ENCODE measurements around the gene NBEA.

Gene NBEA

DNA sequence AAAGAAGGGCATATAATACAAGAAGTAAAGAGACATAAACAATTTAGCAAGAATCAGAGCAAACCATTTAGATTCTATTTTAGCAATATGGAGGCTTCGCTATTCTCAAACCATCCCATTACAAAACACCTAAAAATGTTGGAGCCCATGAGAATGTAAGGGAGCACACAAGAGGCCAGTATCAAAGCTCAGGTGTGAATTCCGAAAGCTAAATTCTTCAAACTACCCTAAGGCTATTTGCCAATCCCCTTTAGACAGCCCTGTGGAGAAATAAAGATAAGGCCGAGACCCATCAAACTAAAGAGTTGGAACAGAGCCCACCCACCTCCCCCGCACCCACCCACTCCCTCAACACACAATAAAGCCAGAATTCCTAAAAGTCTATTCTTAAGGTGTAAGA, 745.3 kb downstream of the NBEA start:
- H3K4me3 ChIP-seq (ENCODE audit: low read depth, low read length), result no peak overlapping the region
- TF ChIP-seq, protein P1, sequence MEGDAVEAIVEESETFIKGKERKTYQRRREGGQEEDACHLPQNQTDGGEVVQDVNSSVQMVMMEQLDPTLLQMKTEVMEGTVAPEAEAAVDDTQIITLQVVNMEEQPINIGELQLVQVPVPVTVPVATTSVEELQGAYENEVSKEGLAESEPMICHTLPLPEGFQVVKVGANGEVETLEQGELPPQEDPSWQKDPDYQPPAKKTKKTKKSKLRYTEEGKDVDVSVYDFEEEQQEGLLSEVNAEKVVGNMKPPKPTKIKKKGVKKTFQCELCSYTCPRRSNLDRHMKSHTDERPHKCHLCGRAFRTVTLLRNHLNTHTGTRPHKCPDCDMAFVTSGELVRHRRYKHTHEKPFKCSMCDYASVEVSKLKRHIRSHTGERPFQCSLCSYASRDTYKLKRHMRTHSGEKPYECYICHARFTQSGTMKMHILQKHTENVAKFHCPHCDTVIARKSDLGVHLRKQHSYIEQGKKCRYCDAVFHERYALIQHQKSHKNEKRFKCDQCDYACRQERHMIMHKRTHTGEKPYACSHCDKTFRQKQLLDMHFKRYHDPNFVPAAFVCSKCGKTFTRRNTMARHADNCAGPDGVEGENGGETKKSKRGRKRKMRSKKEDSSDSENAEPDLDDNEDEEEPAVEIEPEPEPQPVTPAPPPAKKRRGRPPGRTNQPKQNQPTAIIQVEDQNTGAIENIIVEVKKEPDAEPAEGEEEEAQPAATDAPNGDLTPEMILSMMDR (IDR thresholded peaks at IDR 0.05; ENCODE audit: low read depth, low read length, missing control alignments), result no peak

DNA sequence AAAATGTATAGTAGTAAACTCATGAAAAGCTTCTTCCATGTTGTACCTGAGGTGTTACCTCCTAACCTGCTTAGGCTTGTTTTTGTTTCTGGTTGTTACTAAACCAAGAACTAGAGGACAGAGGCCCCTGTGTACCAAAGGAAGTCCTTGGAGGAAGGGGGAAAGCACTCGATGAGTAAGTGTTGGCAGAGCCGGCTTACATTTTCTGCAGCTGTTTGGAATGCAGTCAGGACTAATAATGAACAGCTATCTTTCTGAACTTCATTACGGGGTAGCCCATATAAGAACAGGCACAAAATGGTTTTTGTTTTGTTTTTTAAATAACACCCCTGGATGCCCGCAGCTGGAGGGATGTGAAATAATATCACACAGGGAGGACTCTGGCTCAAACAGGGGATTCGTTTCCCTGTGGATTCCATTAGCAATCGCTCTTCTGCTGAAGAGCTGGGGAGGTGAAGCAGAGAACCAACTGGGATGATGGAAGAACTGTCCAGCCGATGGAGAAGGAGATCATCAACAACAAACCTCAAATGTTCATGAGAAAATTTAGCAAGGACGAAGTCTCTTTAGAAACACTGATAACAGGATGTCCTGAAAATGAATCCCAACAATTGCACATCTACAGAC, 748.6 kb downstream of the NBEA start:
- H3K4me3 ChIP-seq (ENCODE audit: low read depth, low read length), result no peak overlapping the region
- DNase-seq (ENCODE audit: low read depth), result no peak
- TF ChIP-seq, protein P1 (IDR thresholded peaks at IDR 0.05; ENCODE audit: low read depth, low read length, missing control alignments), result no peak

More for the DNA sequence above, 745.3 kb downstream of the NBEA start:
- no peak for DNase-seq (ENCODE audit: low read depth)

DNA sequence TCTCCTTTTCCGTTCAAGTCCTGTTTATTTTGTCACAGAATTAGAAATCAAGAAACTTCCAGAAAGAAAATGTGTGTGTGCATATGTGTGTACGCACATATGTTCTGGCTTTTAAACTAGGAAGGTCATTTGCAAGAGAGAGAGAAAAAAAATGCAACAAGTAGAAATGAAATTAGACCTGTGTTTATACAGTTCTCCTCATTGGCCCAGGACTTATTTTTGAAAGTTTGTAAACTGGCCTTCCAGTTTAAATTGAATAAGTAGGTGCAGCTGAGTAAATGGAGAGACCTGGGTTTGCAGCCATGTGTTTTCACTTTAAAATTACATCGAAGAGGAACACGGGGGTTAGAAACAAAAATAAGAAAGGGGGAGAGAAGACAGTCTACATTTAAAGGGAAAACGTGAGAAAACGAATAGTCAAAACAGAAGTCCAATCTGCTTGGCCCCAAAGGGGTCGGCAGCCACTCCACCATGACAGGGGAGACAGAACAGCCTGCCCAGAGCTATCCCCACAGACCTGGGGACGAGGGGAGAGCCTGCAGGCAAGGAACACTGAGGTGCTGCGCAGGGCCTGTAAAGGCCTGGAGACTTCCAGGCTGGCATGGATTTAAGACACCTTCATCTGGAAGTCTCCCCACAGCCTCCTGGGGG, 751.2 kb downstream of the NBEA start:
- DNase-seq (ENCODE audit: low read depth), result no peak
- TF ChIP-seq, protein P1 (IDR thresholded peaks at IDR 0.05; ENCODE audit: low read depth, low read length, missing control alignments), result no peak
- no peak overlapping the region for H3K4me3 ChIP-seq (ENCODE audit: low read depth, low read length)

DNA sequence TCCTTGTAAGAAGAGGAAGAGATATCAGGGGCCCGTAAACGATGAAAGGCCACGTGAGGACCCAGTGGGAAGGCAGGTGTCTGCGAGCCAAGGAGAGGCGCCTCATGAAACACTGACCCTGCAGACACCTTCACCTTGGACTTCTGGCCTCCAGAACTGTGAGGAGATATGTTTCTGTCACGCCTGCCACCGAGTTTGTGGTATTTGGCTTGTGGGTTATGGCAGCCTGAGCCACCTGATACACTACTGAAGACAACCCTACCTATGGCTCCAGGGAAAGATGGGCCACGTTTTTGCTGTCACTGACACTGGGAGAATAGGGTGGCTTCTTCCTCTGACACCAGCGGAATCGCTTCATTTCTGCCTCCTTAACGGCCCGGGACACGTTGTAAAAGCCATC, 752.0 kb downstream of the NBEA start:
- TF ChIP-seq, protein P1 (IDR thresholded peaks at IDR 0.05; ENCODE audit: low read depth, low read length, missing control alignments), result no peak
- no peak overlapping the region for H3K4me3 ChIP-seq (ENCODE audit: low read depth, low read length)
- DNase-seq (ENCODE audit: low read depth), result no peak

DNA sequence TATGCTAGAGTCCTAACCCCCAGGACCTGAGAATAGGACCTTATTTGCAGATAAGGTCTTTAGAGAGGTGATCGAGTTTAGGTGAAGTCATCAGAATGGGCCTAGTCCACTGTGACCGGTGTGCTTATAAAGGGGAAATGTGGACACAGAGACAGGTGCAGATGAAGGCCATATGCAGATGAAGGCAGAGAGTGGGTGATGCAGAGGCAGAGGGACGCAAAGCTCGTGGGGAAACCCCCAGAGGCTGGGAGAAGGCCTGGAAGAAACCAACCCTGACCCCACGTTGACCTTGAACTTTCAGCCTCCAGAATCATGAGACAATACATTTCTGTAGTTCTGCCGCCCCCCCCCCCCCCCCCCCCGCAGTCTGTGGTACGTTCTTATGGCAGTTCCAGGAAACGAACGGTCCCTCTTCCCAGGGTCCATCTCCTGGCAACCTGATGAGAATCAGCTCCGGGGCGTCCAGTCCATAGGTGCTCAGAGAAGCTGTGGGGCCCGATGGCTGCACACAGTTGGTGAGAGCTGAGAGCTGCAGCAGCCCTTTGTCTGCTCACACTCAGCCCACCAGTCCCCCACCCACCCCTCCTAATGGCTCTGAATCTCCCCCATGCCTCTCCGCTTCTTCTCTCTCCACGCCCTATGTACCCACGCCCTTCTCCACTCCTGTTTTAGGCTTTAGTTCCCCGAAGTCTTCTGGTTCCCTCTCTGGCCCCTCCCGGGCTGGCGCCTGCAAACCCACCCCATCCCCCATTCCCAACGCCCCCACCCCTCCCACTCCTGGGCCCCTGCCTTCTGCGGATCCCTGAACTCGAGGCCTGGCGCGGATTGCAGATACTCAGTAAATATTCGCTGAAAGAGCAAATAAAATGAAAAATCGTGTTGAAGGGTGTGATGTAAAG, 752.7 kb downstream of the NBEA start:
- H3K4me3 ChIP-seq (ENCODE audit: low read depth, low read length), result no peak overlapping the region
- DNase-seq (ENCODE audit: low read depth), result no peak
- TF ChIP-seq, protein P1 (IDR thresholded peaks at IDR 0.05; ENCODE audit: low read depth, low read length, missing control alignments), result no peak

DNA sequence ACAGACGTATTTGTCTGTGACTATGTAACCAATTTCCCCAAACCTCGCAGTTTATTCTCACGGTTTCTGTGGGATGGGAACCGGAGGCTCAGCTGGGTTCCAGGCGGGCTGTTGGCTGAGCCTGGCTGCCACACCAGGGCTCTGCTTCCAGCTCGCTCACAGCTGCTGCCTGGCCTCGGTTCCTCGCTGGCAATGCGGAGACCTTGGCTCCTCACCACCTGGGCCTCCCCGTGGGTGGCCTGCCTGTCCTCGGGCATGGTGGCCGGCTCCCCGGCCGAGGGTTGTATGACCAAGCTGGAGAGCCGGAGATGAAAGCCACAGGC, 753.3 kb downstream of the NBEA start:
- no peak overlapping the region for H3K4me3 ChIP-seq (ENCODE audit: low read depth, low read length)
- DNase-seq (ENCODE audit: low read depth), result no peak
- TF ChIP-seq, protein P1 (IDR thresholded peaks at IDR 0.05; ENCODE audit: low read depth, low read length, missing control alignments), result no peak
